HG03103 (cell line): Measurements from ENCODE around the gene HOXB6.

ENCODE experiments used
- ATAC-seq: cut with Tn5 transposase; IDR thresholded peaks from one replicate; pipeline ENCODE4 v1.9.1; 2021; ENCODE audit warnings: low read depth; ENCODE audit not compliant: unreplicated experiment

HOXB6 gene

DNA sequence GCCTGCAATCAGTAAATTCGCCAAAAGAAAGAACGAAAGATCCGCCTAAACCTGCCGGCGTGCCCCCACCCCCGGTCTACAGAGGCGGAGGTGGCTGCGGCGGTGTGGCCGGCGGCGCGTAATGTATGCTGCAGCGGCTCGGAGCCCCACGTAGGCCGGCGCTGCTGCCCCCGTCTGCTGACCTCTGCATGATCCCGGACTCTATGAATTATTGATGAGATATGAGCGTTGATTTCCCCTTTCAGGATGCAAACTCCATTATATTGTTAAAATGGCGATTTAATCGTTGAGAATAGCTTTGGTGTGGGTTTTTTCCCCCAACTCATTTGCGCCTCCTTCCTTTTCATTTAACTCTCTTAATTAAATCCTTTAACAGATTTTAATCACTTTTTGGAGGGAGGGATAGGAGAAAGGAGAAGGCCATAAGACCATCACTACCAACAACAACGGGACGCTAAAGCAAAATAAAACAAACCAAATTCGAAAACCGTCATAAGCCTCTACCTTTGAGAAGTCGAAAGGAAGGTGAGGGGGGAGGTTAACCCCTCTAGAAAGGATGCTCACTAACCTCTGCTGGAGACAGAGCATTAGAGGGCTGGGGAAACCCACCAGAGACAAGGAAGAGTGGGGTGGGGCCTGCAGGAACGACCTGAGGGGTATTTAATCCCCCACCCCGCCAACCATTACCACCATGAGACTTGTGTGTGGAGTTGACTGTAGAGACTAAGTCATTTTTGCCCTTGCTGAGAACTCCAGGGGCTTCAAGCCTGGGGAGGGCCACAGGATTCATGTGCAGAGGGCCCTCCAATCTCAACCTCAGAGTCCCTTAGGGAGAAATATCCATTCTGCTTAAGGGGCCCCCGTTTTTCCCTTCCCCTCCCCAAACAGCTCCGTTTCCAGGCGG, 18.2 kb downstream of the HOXB6 start:
- ATAC-seq = no peak

DNA sequence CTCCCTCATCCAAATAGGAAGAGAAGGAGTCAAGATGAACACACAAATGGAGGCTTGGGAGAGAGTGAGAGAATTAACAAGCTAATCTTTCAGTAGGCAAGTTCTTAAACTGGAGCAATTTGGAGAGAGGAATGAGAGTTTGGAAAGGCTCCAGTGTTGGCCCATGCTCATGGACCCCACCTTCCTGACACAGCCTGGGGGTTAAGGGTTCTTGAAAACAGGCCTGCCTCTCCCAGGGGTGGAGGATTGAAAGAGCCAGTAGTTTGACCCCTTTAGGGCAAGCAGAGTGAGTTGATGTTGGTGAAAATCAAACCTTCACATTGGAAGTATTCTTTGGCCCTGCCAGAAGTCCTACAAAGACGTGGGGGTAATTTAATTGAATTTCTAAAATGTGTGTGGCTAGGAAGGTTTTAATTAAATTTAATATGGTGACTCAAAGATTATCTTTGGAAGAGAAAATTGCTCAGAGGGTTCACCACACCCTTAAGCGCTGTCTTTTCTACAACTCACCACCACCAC, 20.5 kb downstream of the HOXB6 start:
- no peak for ATAC-seq

DNA sequence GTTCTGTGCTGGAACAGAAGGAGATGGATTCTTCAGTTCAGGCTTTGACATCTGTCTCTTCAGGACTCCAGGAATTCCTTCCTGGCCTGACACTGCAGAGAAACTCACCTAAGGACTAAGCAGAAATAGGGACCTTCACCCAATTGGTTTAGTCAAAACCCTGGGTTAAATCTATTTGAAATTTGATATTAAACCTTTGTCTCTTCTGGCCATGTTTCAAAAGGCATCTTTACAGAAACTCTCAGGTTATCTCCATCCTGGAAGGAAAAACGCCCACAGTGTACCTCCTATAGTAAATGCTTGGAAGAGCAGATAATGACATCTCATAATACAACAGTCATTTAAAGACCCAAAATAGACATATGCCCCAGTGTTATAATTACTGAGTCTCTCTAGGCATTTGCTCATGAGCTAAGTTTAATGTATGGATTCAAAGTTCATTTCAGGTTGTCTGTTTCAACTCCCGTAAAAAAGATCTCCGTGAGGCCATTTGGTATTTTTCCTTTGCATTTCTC, 21.0 kb downstream of the HOXB6 start:
- ATAC-seq = no peak

DNA sequence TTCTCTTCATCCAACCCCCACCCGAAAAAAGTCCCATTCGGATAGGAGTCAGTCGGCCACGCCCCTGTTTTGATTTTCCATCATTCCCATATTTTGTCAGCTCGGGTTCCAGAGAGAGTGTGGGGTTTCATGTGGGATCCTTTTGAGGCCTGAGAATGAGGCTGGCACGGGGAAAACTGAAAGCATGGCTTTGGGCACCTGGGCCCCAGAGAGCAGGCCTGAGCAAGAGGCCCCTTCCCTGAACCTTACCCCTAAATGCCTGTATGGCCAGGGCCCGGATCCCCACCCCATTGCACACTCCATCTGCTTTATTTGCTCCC, 22.1 kb downstream of the HOXB6 start:
- no peak for ATAC-seq

DNA sequence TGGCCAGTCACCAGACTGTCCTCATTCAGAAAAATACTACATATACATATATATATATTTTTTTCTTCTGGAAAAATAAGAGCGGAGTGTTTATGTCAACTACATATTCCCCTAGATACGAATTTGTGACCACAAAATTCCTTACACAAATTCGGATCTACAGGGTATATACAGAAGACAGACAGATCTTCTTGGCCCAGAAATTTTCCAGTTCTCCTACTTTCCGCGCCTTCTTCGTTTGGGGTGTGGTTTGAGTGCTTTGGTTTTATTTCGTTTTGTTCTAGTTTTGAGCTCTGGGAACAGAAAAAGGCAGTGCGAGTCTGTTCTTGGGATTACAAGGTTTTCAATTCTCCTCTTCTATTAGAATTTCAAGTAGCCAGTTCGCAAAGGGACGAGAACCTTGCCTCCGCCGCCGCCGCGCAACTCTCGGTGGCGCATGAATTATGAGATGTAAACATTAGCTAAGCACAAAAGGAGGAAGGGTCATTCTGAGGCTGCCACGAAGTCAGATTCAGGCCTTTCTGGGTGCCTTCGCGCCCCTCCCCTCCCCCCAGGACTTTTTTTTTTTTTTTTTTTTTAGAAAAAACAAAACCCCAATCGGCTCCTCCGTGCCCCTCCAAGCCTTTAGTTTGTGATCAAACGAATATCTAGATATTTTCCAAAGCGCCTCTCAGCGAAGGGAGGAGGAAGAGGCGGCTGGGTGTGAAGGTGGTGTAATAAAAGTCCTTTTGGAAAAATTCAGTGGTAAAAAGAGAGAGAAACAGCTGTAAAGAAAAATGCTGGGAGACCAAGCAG, 24.8 kb downstream of the HOXB6 start:
- ATAC-seq = no peak

DNA sequence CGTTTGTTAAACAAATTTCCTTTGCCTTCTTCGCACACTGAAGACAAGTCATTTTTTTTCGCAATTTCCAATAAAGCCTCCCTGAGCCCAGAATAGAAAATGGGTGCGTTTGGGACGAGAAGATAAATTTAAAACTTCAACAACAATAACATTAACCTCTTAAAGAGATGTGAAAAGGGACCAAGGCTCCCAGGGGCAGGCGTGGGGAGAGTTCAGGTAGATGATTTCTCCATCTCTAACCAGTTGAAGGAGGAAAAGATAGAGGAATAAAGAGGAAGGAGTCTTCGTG, 25.4 kb downstream of the HOXB6 start:
- no peak for ATAC-seq

GRCh38 chr17:48578616-48579470, 25.9 kb downstream of the HOXB6 start:
- no peak for ATAC-seq

DNA sequence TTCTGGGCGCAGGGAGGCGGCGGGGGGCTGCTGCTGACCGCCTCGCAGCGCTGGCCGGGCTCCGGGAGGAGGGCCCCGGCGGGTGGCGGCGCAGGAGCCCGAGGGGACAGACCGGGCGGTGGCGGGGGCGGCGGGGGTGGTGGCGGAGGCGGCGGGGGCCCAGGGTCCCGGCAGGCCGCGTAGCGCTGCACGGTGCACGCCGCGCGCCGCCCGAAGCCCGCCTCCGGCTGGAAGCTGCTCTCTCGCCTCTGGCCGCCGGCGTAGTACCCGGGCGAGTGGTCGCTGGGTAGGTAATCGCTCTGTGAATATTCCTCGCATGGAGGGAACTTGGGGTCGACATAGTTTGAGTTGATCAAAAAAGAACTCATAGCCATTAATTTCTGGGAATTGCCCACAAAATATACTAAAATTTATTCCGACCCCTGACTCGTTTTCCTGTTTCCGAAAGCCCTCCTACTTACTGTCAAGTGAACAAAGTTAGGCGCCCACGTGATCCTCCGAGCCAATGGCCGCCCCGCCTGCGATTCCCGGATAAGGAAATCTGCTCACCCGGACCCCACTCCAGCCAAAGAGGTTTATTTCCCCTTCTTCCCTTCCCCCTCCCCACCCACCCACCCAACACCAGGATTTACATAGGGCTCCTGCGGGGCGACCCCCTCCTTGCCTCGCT, 26.7 kb downstream of the HOXB6 start, which contains the start of gene HOXB4:
HOXB4 (minus strand) TSS at position 405 of the 670 bp plus-strand sequence; CDS start at position 374, 31 bp downstream.
- no peak for ATAC-seq

DNA sequence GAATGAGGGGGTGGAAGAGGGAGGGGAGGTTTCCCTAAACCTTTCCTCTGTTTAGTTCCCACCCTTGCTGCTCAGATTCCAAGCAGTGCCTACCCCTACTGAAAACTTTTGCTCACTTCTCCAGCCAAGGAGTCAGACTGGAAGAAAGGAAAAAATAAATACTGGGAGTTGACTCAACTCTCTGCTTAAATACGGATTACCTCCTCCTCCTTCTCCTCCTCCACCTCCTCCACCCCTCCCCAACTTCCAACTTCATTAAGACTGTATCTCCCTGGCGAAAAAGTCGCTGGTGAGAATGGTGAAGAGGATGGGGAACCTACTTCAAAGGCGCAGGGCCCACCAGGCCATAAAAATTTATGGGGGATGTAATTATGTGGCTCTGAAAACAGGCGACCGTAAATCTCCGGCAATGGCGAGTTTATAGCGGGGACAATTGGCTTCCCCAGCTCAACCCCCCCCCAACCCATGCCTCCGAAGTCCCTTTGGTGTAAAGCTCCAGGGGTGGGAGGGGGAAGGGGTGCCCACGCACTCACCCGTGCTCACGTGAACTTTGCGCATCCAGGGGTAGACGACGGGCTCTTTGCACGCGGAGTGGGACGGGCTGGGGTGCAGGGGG, 27.3 kb downstream of the HOXB6 start:
- no peak for ATAC-seq

DNA sequence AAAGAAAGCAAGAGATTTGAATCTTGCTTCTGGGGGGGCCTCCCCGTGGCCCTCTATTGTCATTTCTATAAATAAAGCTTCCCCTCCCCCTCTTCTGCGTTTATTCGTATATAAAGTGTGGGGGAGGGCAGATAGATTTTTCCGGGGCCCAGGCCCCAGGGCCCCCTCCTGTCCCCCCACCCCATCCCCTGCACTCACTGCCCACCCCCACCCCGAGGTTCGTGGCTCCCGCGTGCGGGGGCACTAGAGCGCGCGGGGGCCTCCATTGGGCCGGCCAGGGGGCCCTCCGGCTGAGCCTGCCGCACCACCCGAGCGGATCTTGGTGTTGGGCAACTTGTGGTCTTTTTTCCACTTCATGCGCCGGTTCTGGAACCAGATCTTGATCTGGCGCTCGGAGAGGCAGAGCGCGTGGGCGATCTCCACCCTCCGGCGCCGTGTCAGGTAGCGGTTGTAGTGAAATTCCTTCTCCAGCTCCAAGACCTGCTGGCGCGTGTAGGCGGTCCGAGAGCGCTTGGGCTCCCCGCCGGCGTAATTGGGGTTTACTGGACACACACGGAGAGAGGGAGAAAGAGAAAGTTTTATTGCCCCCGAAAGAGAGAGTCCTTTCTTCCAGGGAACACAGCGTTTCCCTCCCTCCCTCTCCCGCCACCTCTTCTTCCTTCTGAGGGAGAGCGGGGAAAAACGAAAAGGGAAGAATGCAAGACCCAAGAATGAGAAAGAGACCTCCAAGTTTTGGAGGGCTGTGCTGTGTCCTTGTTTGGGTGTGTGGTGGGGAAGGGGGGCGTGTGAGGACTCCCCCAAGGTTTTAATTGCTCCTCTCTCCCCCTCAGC, 28.1 kb downstream of the HOXB6 start:
- ATAC-seq = no peak

DNA sequence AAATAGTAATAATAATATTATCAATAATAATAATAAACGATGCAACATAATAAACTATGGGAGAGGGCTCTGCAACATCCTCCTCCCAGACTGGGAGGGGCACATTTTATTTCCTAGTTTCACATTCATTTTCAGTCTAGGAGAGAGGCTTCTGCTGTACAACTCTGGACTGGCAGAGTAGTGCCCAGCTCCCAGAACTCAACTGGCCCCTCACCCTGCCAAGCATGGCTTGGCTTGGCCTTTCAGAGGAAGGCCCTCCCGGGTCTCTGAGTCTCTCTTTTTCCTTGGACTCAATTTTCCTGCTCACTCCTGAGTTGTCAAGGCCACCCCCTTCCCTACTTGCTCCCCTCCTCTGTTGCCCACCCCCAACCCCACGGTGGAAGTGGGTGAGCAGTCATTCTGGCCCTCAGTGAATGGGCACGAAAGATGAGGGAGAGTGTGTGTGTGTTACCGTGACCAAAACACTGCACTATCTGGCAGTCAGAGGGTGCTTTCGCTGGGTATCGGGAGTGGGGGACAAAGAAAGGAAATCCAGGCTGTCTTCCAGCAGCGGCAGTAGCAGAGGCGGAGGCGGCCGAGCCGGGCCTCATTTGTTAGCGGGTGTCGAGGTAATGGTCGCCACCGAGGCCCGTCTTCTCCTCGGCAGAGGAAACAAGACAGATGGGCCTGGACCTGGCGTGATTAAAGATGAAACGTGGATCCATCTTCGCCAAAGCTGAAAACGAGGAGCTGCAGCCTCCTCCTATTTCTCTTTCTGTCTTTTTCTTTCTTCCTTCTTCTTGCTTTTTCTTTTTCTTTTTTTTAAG, 28.9 kb downstream of the HOXB6 start:
- ATAC-seq = no peak

- no peak for ATAC-seq
Observed at GRCh38 chr17:48575066-48575582, 29.7 kb downstream of the HOXB6 start.

- no peak for ATAC-seq
Observed at GRCh38 chr17:48574505-48575065, 30.2 kb downstream of the HOXB6 start.

DNA sequence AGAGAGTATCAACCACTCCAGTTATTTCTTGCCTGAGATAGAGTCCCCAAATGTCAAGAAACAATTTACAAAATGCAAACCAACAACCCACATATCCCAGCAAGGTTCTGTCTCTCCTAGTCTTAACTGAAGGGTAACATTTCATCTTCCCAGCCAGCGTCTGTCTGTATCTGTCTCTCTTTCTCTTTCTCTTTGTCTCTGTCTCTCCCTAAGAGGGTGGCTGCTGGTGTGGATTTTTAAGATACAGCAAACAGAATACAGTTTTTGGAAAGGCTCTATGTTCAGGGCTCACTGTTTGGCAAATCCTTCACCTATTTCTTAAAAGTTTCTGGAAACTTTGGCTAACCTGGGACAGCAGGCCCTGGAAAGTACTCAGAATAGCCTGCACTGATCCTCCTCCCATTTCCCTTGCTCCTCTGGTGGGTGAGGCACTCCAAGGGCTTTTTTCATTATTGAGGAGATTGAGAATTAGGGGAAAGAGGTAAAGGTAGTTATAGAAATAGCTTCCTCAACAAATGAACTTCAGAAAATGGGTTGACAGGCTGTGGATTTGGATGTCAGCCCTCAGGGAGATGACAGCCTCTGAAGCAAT, 32.9 kb downstream of the HOXB6 start:
- no peak for ATAC-seq

GRCh38 chr17:48571024-48571818, 33.6 kb downstream of the HOXB6 start:
- ATAC-seq = no peak

GRCh38 chr17:48570325-48571023, 34.3 kb downstream of the HOXB6 start:
- no peak for ATAC-seq
